ENCODE results near the gene BPHL.

- no peak for TF ChIP-seq CTCF (IDR thresholded peaks at IDR 0.05)
- no peak for TF ChIP-seq ZFX (IDR thresholded peaks at IDR 0.05; ENCODE audit: borderline replicate concordance)
These were observed 34.2 kb downstream of the BPHL start for GRCh38 chr6:3152689-3153088.

All from 22Rv1 (cell line).